Kidney epithelial cell (primary cell): Measurements from ENCODE around the gene HELZ2. TPM values are rescaled to one million over a fixed set of nuclear protein-coding genes. Genes with fewer than 3 reads are reported as not detected.

Experiments
- DNase-seq: peaks from one replicate; pipeline ENCODE4 v3.0.0-alpha.2; 2010; ENCODE audit warnings: low read depth
- H3K27me3 ChIP-seq: 2 replicates; pipeline ENCODE4 v1.6.0; 2011; ENCODE audit warnings: low read length; ENCODE audit not compliant: control insufficient read depth, insufficient read depth
- H3K36me3 ChIP-seq: 2 replicates; pipeline ENCODE4 v1.5.1; 2011; ENCODE audit warnings: low read length; ENCODE audit not compliant: control insufficient read depth, insufficient read depth
- H3K4me3 ChIP-seq: 2 replicates; pipeline ENCODE4 v1.5.1; 2011; ENCODE audit warnings: low read depth, mild to moderate bottlenecking, control low read depth, low read length
- total RNA-seq: library from RNA; depleted of rRNA; stranded (reverse); fragments of >200 nt; gene quantifications from 2 replicates; pipeline ENCODE4 v1.2.3, GENCODE V29; 2015
- TF ChIP-seq, protein P1 (sequence below): IDR thresholded peaks from 2 replicates; pipeline ENCODE4 v1.5.1; 2011; ENCODE audit warnings: mild to moderate bottlenecking, moderate library complexity, low read length, control low read depth, inconsistent platforms; ENCODE audit not compliant: insufficient read depth, poor library complexity, severe bottlenecking

The HELZ2 gene
- total RNA-seq, 1 donor from 2014 or later, result 69.2 TPM

- H3K27me3 ChIP-seq, result peaks cover 28% of the 10 kb centered on the region
- TF ChIP-seq, protein P1, sequence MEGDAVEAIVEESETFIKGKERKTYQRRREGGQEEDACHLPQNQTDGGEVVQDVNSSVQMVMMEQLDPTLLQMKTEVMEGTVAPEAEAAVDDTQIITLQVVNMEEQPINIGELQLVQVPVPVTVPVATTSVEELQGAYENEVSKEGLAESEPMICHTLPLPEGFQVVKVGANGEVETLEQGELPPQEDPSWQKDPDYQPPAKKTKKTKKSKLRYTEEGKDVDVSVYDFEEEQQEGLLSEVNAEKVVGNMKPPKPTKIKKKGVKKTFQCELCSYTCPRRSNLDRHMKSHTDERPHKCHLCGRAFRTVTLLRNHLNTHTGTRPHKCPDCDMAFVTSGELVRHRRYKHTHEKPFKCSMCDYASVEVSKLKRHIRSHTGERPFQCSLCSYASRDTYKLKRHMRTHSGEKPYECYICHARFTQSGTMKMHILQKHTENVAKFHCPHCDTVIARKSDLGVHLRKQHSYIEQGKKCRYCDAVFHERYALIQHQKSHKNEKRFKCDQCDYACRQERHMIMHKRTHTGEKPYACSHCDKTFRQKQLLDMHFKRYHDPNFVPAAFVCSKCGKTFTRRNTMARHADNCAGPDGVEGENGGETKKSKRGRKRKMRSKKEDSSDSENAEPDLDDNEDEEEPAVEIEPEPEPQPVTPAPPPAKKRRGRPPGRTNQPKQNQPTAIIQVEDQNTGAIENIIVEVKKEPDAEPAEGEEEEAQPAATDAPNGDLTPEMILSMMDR, result no peak
- no peak overlapping the region for H3K4me3 ChIP-seq
- H3K36me3 ChIP-seq, result no peaks in the 10 kb centered on the region
- no peak for DNase-seq
Observed at GRCh38 chr20:63534427-63534830, 39.6 kb downstream of the HELZ2 start.

GRCh38 chr20:63533871-63534393, 40.1 kb downstream of the HELZ2 start:
- Histone ChIP-seq H3K4me3 (no peak overlapping the region), H3K36me3 (no peaks in the 10 kb centered on the region), H3K27me3 (peaks cover 32% of the 10 kb centered on the region)
- TF ChIP-seq, protein P1, result no peak
- no peak for DNase-seq

- Histone ChIP-seq H3K36me3 (no peaks in the 10 kb centered on the region), H3K4me3 (no peak overlapping the region), H3K27me3 (peaks cover 32% of the 10 kb centered on the region)
- no peak for DNase-seq
- TF ChIP-seq, protein P1, result no peak
Observed at GRCh38 chr20:63533388-63533787, 40.7 kb downstream of the HELZ2 start.

GRCh38 chr20:63532449-63532971, 41.5 kb downstream of the HELZ2 start:
- H3K36me3 ChIP-seq, result no peaks in the 10 kb centered on the region
- DNase-seq, result no peak
- H3K27me3 ChIP-seq, result peaks cover 32% of the 10 kb centered on the region
- H3K4me3 ChIP-seq, result no peak overlapping the region
- TF ChIP-seq, protein P1, result no peak

GRCh38 chr20:63531686-63532448, 42.2 kb downstream of the HELZ2 start:
- no peaks in the 10 kb centered on the region for H3K36me3 ChIP-seq
- no peak for DNase-seq
- H3K27me3 ChIP-seq, result peaks cover 34% of the 10 kb centered on the region
- H3K4me3 ChIP-seq, result no peak overlapping the region
- TF ChIP-seq, protein P1, result no peak
